IMR-90 (cell line): Measurements from ENCODE around the gene DBI. TPM values are rescaled to one million over a fixed set of nuclear protein-coding genes. Genes with fewer than 3 reads are reported as not detected.

Experiments used
- ATAC-seq: fragments of 200-7000 bp; cut with Tn5 transposase; 2 replicates; pipeline ENCODE4 v1.9.1; 2020; ENCODE audit warnings: low read depth, mild to moderate bottlenecking, moderate library complexity
- BruUV-seq: library from RNA; stranded (reverse); fragments of 400-500 nt; replicated peaks from 2 replicates; lab custom pipeline; 2021; lab: Mats Ljungman, UMichigan
- CTCF ChIA-PET: fragments of 300-600 bp; formaldehyde crosslinking; extraction: SDS; loops from one replicate; lab custom pipeline; 2021; ENCODE audit warnings: antibody characterized with exemption; lab: Yijun Ruan, JAX
- POLR2A ChIA-PET: fragments of 300-600 bp; sonication (Branson Sonifier 250); formaldehyde crosslinking; loops from one replicate; lab custom pipeline; 2022; ENCODE audit warnings: antibody characterized with exemption; ENCODE audit not compliant: unreplicated experiment; lab: Charles Lee
- DNase-seq: peaks from one replicate; pipeline ENCODE4 v3.0.0; 2013
- H2AFZ ChIP-seq: replicated peaks from 2 replicates; pipeline ENCODE3; 2013; ENCODE audit warnings: low read length, mild to moderate bottlenecking; ENCODE audit not compliant: poor library complexity
- H2AK5ac ChIP-seq: 2 replicates; pipeline ENCODE4 v1.6.1; 2013; ENCODE audit warnings: low read depth, low read length, inconsistent platforms
- H2AK9ac ChIP-seq: replicated peaks from 2 replicates; pipeline ENCODE3; 2013; ENCODE audit warnings: mild to moderate bottlenecking, low read depth, low read length, moderate library complexity; ENCODE audit not compliant: poor library complexity
- H2BK120ac ChIP-seq: 2 replicates; pipeline ENCODE4 v1.6.1; 2013; ENCODE audit warnings: low read depth, low read length, inconsistent platforms
- H2BK15ac ChIP-seq: 3 replicates; pipeline ENCODE4 v1.6.1; 2013; ENCODE audit warnings: low read depth, low read length, inconsistent platforms
- H2BK20ac ChIP-seq: 2 replicates; pipeline ENCODE4 v1.6.1; 2013; ENCODE audit warnings: low read depth, mild to moderate bottlenecking, inconsistent platforms, low read length, moderate library complexity
- H2BK5ac ChIP-seq: 2 replicates; pipeline ENCODE4 v1.6.1; 2013; ENCODE audit warnings: mild to moderate bottlenecking, low read depth, low read length, inconsistent platforms; ENCODE audit not compliant: poor library complexity, severe bottlenecking
- H3K14ac ChIP-seq: replicated peaks from 2 replicates; pipeline ENCODE4 v1.6.1; 2013; ENCODE audit warnings: low read depth, low read length, inconsistent platforms
- H3K18ac ChIP-seq: 2 replicates; pipeline ENCODE4 v1.6.1; 2013; ENCODE audit warnings: low read depth, low read length, control low read depth
- H3K23ac ChIP-seq: 2 replicates; pipeline ENCODE4 v1.6.1; 2013; ENCODE audit warnings: low read depth, low read length, inconsistent platforms
- H3K27ac ChIP-seq: 2 replicates; pipeline ENCODE4 v1.5.1; 2013; ENCODE audit warnings: mild to moderate bottlenecking, control low read depth, low read length; ENCODE audit not compliant: insufficient read depth
- H3K27me3 ChIP-seq: 2 replicates; pipeline ENCODE4 v1.6.1; 2013; ENCODE audit warnings: low read length; ENCODE audit not compliant: control insufficient read depth, insufficient read depth
- H3K36me3 ChIP-seq: 2 replicates; pipeline ENCODE4 v1.6.1; 2013; ENCODE audit warnings: low read length, mixed read lengths; ENCODE audit not compliant: control insufficient read depth, insufficient read depth
- H3K4ac ChIP-seq: 2 replicates; pipeline ENCODE4 v1.6.1; 2013; ENCODE audit warnings: low read depth, low read length, inconsistent platforms
- H3K4me1 ChIP-seq: 2 replicates; pipeline ENCODE4 v1.6.1; 2013; ENCODE audit warnings: low read length, mixed read lengths; ENCODE audit not compliant: control insufficient read depth, insufficient read depth
- H3K4me2 ChIP-seq: 2 replicates; pipeline ENCODE4 v1.6.1; 2013; ENCODE audit warnings: low read depth, mild to moderate bottlenecking, control low read depth, low read length, moderate library complexity
- H3K4me3 ChIP-seq: 2 replicates; pipeline ENCODE4 v1.5.1; 2013; ENCODE audit warnings: low read depth, mild to moderate bottlenecking, control low read depth, low read length, moderate library complexity; ENCODE audit not compliant: insufficient read depth
- H3K56ac ChIP-seq: 2 replicates; pipeline ENCODE4 v1.6.1; 2013; ENCODE audit warnings: low read length, inconsistent platforms; ENCODE audit not compliant: insufficient read depth; ENCODE audit errors: extremely low read depth
- H3K79me1 ChIP-seq, 2 experiments: 2 replicates each; pipeline ENCODE4 v1.6.1; 2013; ENCODE audit warnings: low read length in 2 of 2, inconsistent platforms in 1 of 2, low read depth in 1 of 2
- H3K9ac ChIP-seq: 2 replicates; pipeline ENCODE4 v1.6.1; 2013; ENCODE audit warnings: low read depth, low read length, control low read depth
- H3K9me1 ChIP-seq: 2 replicates; pipeline ENCODE4 v1.6.1; 2013; ENCODE audit warnings: low read length, inconsistent platforms; ENCODE audit not compliant: insufficient read depth
- H3K9me3 ChIP-seq: 2 replicates; pipeline ENCODE4 v1.6.1; 2013; ENCODE audit warnings: low read length; ENCODE audit not compliant: control insufficient read depth, insufficient read depth
- H4K20me1 ChIP-seq: 2 replicates; pipeline ENCODE4 v1.6.1; 2013; ENCODE audit warnings: low read length, inconsistent platforms; ENCODE audit not compliant: insufficient read depth
- H4K5ac ChIP-seq: 2 replicates; pipeline ENCODE4 v1.6.1; 2013; ENCODE audit warnings: mild to moderate bottlenecking, low read depth, low read length, control low read depth
- H4K8ac ChIP-seq, 2 experiments: 2 replicates each; pipeline ENCODE4 v1.6.1; 2013; ENCODE audit warnings: low read depth in 2 of 2, low read length in 2 of 2, control low read depth in 1 of 2, inconsistent platforms in 1 of 2
- H4K91ac ChIP-seq: 2 replicates; pipeline ENCODE4 v1.6.1; 2013; ENCODE audit warnings: low read depth, low read length, inconsistent platforms; ENCODE audit not compliant: insufficient read depth
- CEBPB ChIP-seq: IDR thresholded peaks from 2 replicates; pipeline ENCODE4 v1.6.1; 2012; ENCODE audit warnings: low read depth, low read length, improper control_type of control experiment
- CHD1 ChIP-seq: IDR thresholded peaks from 2 replicates; pipeline ENCODE4 v1.6.1; 2012; ENCODE audit warnings: low read depth, low read length, improper control_type of control experiment
- CTCF ChIP-seq: conservative IDR thresholded peaks from 2 replicates; pipeline ENCODE4 v1.5.1; 2012; ENCODE audit warnings: mild to moderate bottlenecking, low read depth, low read length, improper control_type of control experiment
- MAZ ChIP-seq: IDR thresholded peaks from 2 replicates; pipeline ENCODE4 v1.6.1; 2012; ENCODE audit warnings: low read depth, mild to moderate bottlenecking, low read length, improper control_type of control experiment, moderate library complexity, borderline replicate concordance
- MXI1 ChIP-seq: IDR thresholded peaks from 2 replicates; pipeline ENCODE4 v1.6.1; 2012; ENCODE audit warnings: low read depth, mild to moderate bottlenecking, low read length, moderate library complexity, borderline replicate concordance
- NFE2L2 ChIP-seq: fragments of 150-350 bp; IDR thresholded peaks from 2 replicates; pipeline ENCODE4 v1.6.1; 2016; ENCODE audit warnings: low read depth, mild to moderate bottlenecking, low read length
- POLR2A ChIP-seq: IDR thresholded peaks from 2 replicates; pipeline ENCODE4 v1.6.1; 2012; ENCODE audit warnings: mild to moderate bottlenecking, low read depth, low read length
- RAD21 ChIP-seq: IDR thresholded peaks from 2 replicates; pipeline ENCODE4 v1.6.1; 2012; ENCODE audit warnings: low read length, improper control_type of control experiment
- RCOR1 ChIP-seq: IDR thresholded peaks from 2 replicates; pipeline ENCODE4 v1.6.1; 2012; ENCODE audit warnings: mild to moderate bottlenecking, low read length, improper control_type of control experiment; ENCODE audit not compliant: insufficient replicate concordance
- RFX5 ChIP-seq: IDR thresholded peaks from 2 replicates; pipeline ENCODE4 v1.8.0; 2012; ENCODE audit warnings: low read depth, mild to moderate bottlenecking, low read length, moderate library complexity
- SMC3 ChIP-seq: fragments of 150-350 bp; IDR thresholded peaks from 2 replicates; pipeline ENCODE4 v1.6.1; 2016; ENCODE audit warnings: low read depth, mild to moderate bottlenecking, antibody characterized with exemption, low read length, moderate library complexity
- USF2 ChIP-seq: fragments of 150-350 bp; IDR thresholded peaks from 2 replicates; pipeline ENCODE4 v1.6.1; 2017; ENCODE audit warnings: mild to moderate bottlenecking, antibody characterized with exemption, low read length, low read depth
- WGBS, 2 experiments: methylation state at CpG; one replicate each; pipeline versions ENCODE4 v1.1.5 to v1.1.7; 2013; ENCODE audit warnings: missing lambda C conversion rate in 2 of 2; ENCODE audit not compliant: insufficient read length in 1 of 2; ENCODE audit errors: extremely low coverage in 2 of 2; 5-methylcytosine and 5-hydroxymethylcytosine counted together
- dilution Hi-C: fragments of 300-500 bp; cut with HindIII; formaldehyde crosslinking; loops from one replicate; pipeline ENCODE4 v1.14.3; 2018; ENCODE audit warnings: low sequenced_read_pairs; ENCODE audit not compliant: unreplicated experiment
- in situ Hi-C: fragments of 300-500 bp; cut with MboI; formaldehyde crosslinking; loops from 3 replicates; pipeline ENCODE4 v1.14.3; 2019; ENCODE audit warnings: low sequenced_read_pairs, inconsistent platforms, mixed read lengths
- intact Hi-C: fragments of 100-400 bp; cut with micrococcal nuclease; formaldehyde crosslinking; loops from 2 replicates; pipeline ENCODE4 v1.10.0; 2022
- polyA plus RNA-seq, 3 experiments: library from polyadenylated mRNA; depleted of rRNA; stranded (reverse); fragments of >200 nt; gene quantifications; 2 replicates each; pipeline ENCODE4 v1.2.3, GENCODE V29; 2012; ENCODE audit warnings: low replicate concordance in 1 of 3
- total RNA-seq: library from RNA; depleted of rRNA; stranded (reverse); fragments of >200 nt; gene quantifications from 2 replicates; pipeline ENCODE4 v1.2.3, GENCODE V29; 2012

DBI gene
- total and polyA plus RNA-seq, 2 of the 4 experiments (the other 2 are of a cell fraction), result 42.5 to 278 TPM

DNA sequence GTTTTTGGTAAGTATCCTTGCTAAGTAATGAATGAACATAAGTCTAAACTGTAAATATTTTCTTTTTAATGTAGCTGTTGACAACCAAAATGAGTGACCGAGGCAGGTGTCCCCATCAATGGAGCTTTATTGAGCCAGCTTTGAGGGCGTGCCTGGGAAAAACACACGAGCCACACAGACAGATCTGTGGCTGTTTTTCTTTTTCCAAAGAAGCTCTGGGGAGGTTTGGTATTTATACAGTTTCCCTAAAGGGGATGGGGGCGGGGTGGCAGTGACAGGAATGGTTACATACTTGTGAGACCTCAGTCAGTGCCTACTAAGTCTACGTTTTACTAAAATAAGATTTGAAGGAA, 11.2 kb downstream of the DBI start:
- DNase-seq, result no peak
- Histone ChIP-seq H4K91ac (no peak overlapping the region), H2BK15ac (no peak overlapping the region), H3K23ac (no peak overlapping the region), H3K4me2 (no peak overlapping the region), H2AK5ac (no peak overlapping the region), H3K4me1 (no peaks in the 10 kb centered on the region), H4K8ac (no peak overlapping the region), H3K27me3 (no peaks in the 10 kb centered on the region; the same call in 1 of the 2 replicates), H3K4ac (no peak overlapping the region), H3K56ac (no peak overlapping the region), H4K20me1 (no peaks in the 10 kb centered on the region), H4K5ac (no peak overlapping the region), H2BK5ac (no peak overlapping the region), H3K18ac (no peak overlapping the region), H3K14ac (no peak overlapping the region), H3K27ac (no peak overlapping the region), H3K79me1 (no peaks in the 10 kb centered on the region), H2BK20ac (no peak overlapping the region), H3K9ac (no peak overlapping the region), H3K4me3 (no peak overlapping the region), H3K9me3 (no peaks in the 10 kb centered on the region), H3K9me1 (no peaks in the 10 kb centered on the region), H2AK9ac (no peak overlapping the region), H2BK120ac (no peak overlapping the region), H3K36me3 (peaks cover 7% of the 10 kb centered on the region), H2AFZ (no peak overlapping the region)
- intact Hi-C loops, result no loop called here
- ChIA-PET POLR2A (no interaction called here), CTCF (no interaction called here)
- in situ Hi-C loops, result no loop called here
- WGBS, 2 experiments, result 30% methylated on average over 2 of the region's 5 CpGs; no CpG with 5 or more reads in 1 of the 2 experiments
- TF ChIP-seq RFX5 (no peak), USF2 (no peak), NFE2L2 (no peak), RAD21 (no peak), MXI1 (no peak), CEBPB (no peak), MAZ (no peak), CTCF (no peak), POLR2A (no peak), CHD1 (no peak), SMC3 (no peak), RCOR1 (no peak)
- no peak for ATAC-seq
- dilution Hi-C loops, result no loop called here
- BruUV-seq, result no TSS peak
